ENCODE measurements around the gene DCDC2. TPM values are rescaled to one million over a fixed set of nuclear protein-coding genes. Genes with fewer than 3 reads are reported as not detected.
"Not testable (repeated sequence)": the region's sequence is repeated elsewhere in the genome, so short reads cannot be mapped to it uniquely, and the experiment has no call there.

DCDC2 gene
- total and polyA plus RNA-seq, 4 donors = 0.51 to 13.0 (median 2.0) TPM

- Histone ChIP-seq H3K36me3 (ENCODE audit: control insufficient read depth in 4 of 4, insufficient read depth in 3 of 4, low read depth in 1 of 4, low read length in 3 of 4) (no peaks in the 10 kb centered on the region), H3K9me3 (ENCODE audit: control insufficient read depth in 4 of 4, low read length in 3 of 4) (no peaks in the 10 kb centered on the region), H3K9ac (ENCODE audit: low read depth in 1 of 2, low read length in 2 of 2) (no peak overlapping the region), H3K4me1 (ENCODE audit: control insufficient read depth in 4 of 4, insufficient read depth in 4 of 4, low read length in 3 of 4) (no peaks in the 10 kb centered on the region), H3K27ac (ENCODE audit: low read depth in 1 of 2, low read length in 2 of 2) (no peak overlapping the region), H3K4me3 (ENCODE audit: low read depth in 1 of 3, low read length in 3 of 3) (no peak overlapping the region), H3K27me3 (ENCODE audit: control insufficient read depth in 4 of 4, insufficient read depth in 4 of 4, low read length in 3 of 4) (peaks cover 0 to 2% (median 0%) of the 10 kb centered on the region in 4 donors)
- WGBS = 68% methylated on average over 8 of the region's 8 CpGs
- no peak for DNase-seq (ENCODE audit: low spot score)
- TF ChIP-seq HNF4G (IDR thresholded peaks at IDR 0.05) (no peak), RAD21 (IDR thresholded peaks at IDR 0.05) (no peak), YY1 (IDR thresholded peaks at IDR 0.05) (no peak), RXRA (IDR thresholded peaks at IDR 0.05) (no peak), TAF1 (conservative IDR thresholded peaks at IDR 0.05) (no peak), EGR1 (IDR thresholded peaks at IDR 0.05; ENCODE audit: low read depth in 2 of 2) (no peak)
Observed at GRCh38 chr6:24147511-24148153, 210.2 kb downstream of the DCDC2 start.

- no peaks in the 10 kb centered on the region for H3K4me1 ChIP-seq (ENCODE audit: control insufficient read depth in 4 of 4, insufficient read depth in 4 of 4, low read length in 3 of 4)
- H3K36me3 ChIP-seq (ENCODE audit: control insufficient read depth in 4 of 4, insufficient read depth in 3 of 4, low read depth in 1 of 4, low read length in 3 of 4) = no peaks in the 10 kb centered on the region
- DNase-seq (ENCODE audit: low spot score) = no peak
- no peaks in the 10 kb centered on the region for H3K27me3 ChIP-seq (ENCODE audit: control insufficient read depth in 4 of 4, insufficient read depth in 4 of 4, low read length in 3 of 4)
- no peak overlapping the region for H3K9ac ChIP-seq (ENCODE audit: low read depth in 1 of 2, low read length in 2 of 2)
- no peak overlapping the region for H3K27ac ChIP-seq (ENCODE audit: low read depth in 1 of 2, low read length in 2 of 2)
- H3K4me3 ChIP-seq (ENCODE audit: low read depth in 1 of 3, low read length in 3 of 3) = no peak overlapping the region
- no peaks in the 10 kb centered on the region for H3K9me3 ChIP-seq (ENCODE audit: control insufficient read depth in 4 of 4, low read length in 3 of 4)
- TF ChIP-seq TAF1 (conservative IDR thresholded peaks at IDR 0.05) = no peak
- no peak for TF ChIP-seq JUND (IDR thresholded peaks at IDR 0.05)
- WGBS = 91% methylated on average over 3 of the region's 3 CpGs
Observed at GRCh38 chr6:24146871-24147270, 211.0 kb downstream of the DCDC2 start.

GRCh38 chr6:24145690-24146131 lies 212.1 kb downstream of the DCDC2 start:
- no peaks in the 10 kb centered on the region for H3K4me1 ChIP-seq (ENCODE audit: control insufficient read depth in 4 of 4, insufficient read depth in 4 of 4, low read length in 3 of 4)
- no peaks in the 10 kb centered on the region for H3K27me3 ChIP-seq (ENCODE audit: control insufficient read depth in 4 of 4, insufficient read depth in 4 of 4, low read length in 3 of 4)
- no peaks in the 10 kb centered on the region for H3K36me3 ChIP-seq (ENCODE audit: control insufficient read depth in 4 of 4, insufficient read depth in 3 of 4, low read depth in 1 of 4, low read length in 3 of 4)
- no peak for DNase-seq (ENCODE audit: low spot score)
- H3K4me3 ChIP-seq (ENCODE audit: low read depth in 1 of 3, low read length in 3 of 3) = no peak overlapping the region
- WGBS = 75% methylated on average over 9 of the region's 9 CpGs
- no peak overlapping the region for H3K9ac ChIP-seq (ENCODE audit: low read depth in 1 of 2, low read length in 2 of 2)
- TF ChIP-seq NR2F2 (IDR thresholded peaks at IDR 0.05) (no peak), TAF1 (conservative IDR thresholded peaks at IDR 0.05) (no peak), SP1 (IDR thresholded peaks at IDR 0.05) (no peak), JUND (IDR thresholded peaks at IDR 0.05) (no peak), YY1 (IDR thresholded peaks at IDR 0.05) (no peak), HNF4G (IDR thresholded peaks at IDR 0.05) (no peak), MAX (IDR thresholded peaks at IDR 0.05) (no peak), RAD21 (IDR thresholded peaks at IDR 0.05) (no peak), FOXA1 (IDR thresholded peaks at IDR 0.05) (no peak), ATF3 (IDR thresholded peaks at IDR 0.05) (no peak)
- H3K27ac ChIP-seq (ENCODE audit: low read depth in 1 of 2, low read length in 2 of 2) = no peak overlapping the region
- no peaks in the 10 kb centered on the region for H3K9me3 ChIP-seq (ENCODE audit: control insufficient read depth in 4 of 4, low read length in 3 of 4)

- 90% methylated on average over 8 of the region's 8 CpGs for WGBS
- H3K9me3 ChIP-seq (ENCODE audit: control insufficient read depth in 4 of 4, low read length in 3 of 4); H3K4me1 ChIP-seq (ENCODE audit: control insufficient read depth in 4 of 4, insufficient read depth in 4 of 4, low read length in 3 of 4); H3K36me3 ChIP-seq (ENCODE audit: control insufficient read depth in 4 of 4, insufficient read depth in 3 of 4, low read depth in 1 of 4, low read length in 3 of 4); DNase-seq (ENCODE audit: low spot score); H3K9ac ChIP-seq (ENCODE audit: low read depth in 1 of 2, low read length in 2 of 2); H3K4me3 ChIP-seq (ENCODE audit: low read depth in 1 of 3, low read length in 3 of 3); H3K27ac ChIP-seq (ENCODE audit: low read depth in 1 of 2, low read length in 2 of 2); H3K27me3 ChIP-seq (ENCODE audit: control insufficient read depth in 4 of 4, insufficient read depth in 4 of 4, low read length in 3 of 4): not testable (repeated sequence)
Observed at GRCh38 chr6:24142733-24143132, 215.1 kb downstream of the DCDC2 start.

Measured in liver (tissue), 9 donors.